DOHH2 (cell line): ENCODE data around the gene SLC19A1.

Experiments
- H3F3A ChIP-seq: fragments of 200-600 bp; sonication (generic), shearing (Covaris generic); 2 replicates; pipeline ENCODE4 v1.6.0; 2016; ENCODE audit warnings: antibody characterized with exemption, mild to moderate bottlenecking; ENCODE audit not compliant: control insufficient read depth, insufficient read depth
- H3K27ac ChIP-seq: fragments of 200-600 bp; sonication (generic); 2 replicates; pipeline ENCODE4 v1.5.1; 2014; ENCODE audit warnings: low read depth, mild to moderate bottlenecking, low read length, moderate library complexity
- H3K27me3 ChIP-seq: fragments of 200-600 bp; sonication (generic); 2 replicates; pipeline ENCODE4 v1.6.1; 2014; ENCODE audit warnings: mild to moderate bottlenecking, low read length, mixed read lengths; ENCODE audit not compliant: control insufficient read depth
- H3K36me3 ChIP-seq: fragments of 200-600 bp; sonication (generic); 2 replicates; pipeline ENCODE4 v1.6.1; 2014; ENCODE audit warnings: mild to moderate bottlenecking, low read length, moderate library complexity, mixed read lengths; ENCODE audit not compliant: control insufficient read depth
- H3K4me1 ChIP-seq: fragments of 200-600 bp; sonication (generic); 2 replicates; pipeline ENCODE4 v1.6.1; 2014; ENCODE audit warnings: mild to moderate bottlenecking, low read length, mixed read lengths; ENCODE audit not compliant: control insufficient read depth
- H3K4me2 ChIP-seq: fragments of 200-600 bp; sonication (generic); 2 replicates; pipeline ENCODE4 v1.6.0; 2014; ENCODE audit warnings: mild to moderate bottlenecking, low read length, moderate library complexity
- H3K4me3 ChIP-seq: fragments of 200-600 bp; sonication (generic); 2 replicates; pipeline ENCODE4 v1.5.1; 2014; ENCODE audit warnings: mild to moderate bottlenecking, low read length, mixed read lengths
- H3K79me2 ChIP-seq: fragments of 200-600 bp; sonication (generic); 2 replicates; pipeline ENCODE4 v1.6.1; 2014; ENCODE audit warnings: mild to moderate bottlenecking, low read length, mixed read lengths; ENCODE audit not compliant: control insufficient read depth
- H3K9me2 ChIP-seq: fragments of 200-600 bp; sonication (generic); replicated peaks from 2 replicates; pipeline ENCODE4 v1.6.1; 2014; ENCODE audit warnings: mild to moderate bottlenecking, low read length, mixed read lengths; ENCODE audit not compliant: control insufficient read depth
- H3K9me3 ChIP-seq: fragments of 200-600 bp; sonication (generic); 2 replicates; pipeline ENCODE4 v1.6.1; 2014; ENCODE audit warnings: antibody characterized with exemption, low read length, mixed read lengths; ENCODE audit not compliant: control insufficient read depth, insufficient read depth
- H4K20me1 ChIP-seq: fragments of 200-600 bp; sonication (generic); 2 replicates; pipeline ENCODE4 v1.6.0; 2014; ENCODE audit warnings: low read depth, mild to moderate bottlenecking, antibody characterized with exemption, low read length, moderate library complexity; ENCODE audit not compliant: control insufficient read depth, insufficient read depth
- CTCF ChIP-seq: fragments of 200-600 bp; sonication (generic); IDR thresholded peaks from one replicate; pipeline ENCODE4 v1.5.1; 2014; ENCODE audit warnings: antibody characterized with exemption, mild to moderate bottlenecking, low read depth, low read length; ENCODE audit not compliant: poor library complexity, severe bottlenecking
- EZH2phosphoT487 ChIP-seq: fragments of 200-600 bp; sonication (generic); IDR thresholded peaks from 2 replicates; pipeline ENCODE4 v1.6.1; 2017; ENCODE audit warnings: borderline replicate concordance, mild to moderate bottlenecking, antibody characterized with exemption, low read length, moderate library complexity, mixed read lengths

SLC19A1 gene

DNA sequence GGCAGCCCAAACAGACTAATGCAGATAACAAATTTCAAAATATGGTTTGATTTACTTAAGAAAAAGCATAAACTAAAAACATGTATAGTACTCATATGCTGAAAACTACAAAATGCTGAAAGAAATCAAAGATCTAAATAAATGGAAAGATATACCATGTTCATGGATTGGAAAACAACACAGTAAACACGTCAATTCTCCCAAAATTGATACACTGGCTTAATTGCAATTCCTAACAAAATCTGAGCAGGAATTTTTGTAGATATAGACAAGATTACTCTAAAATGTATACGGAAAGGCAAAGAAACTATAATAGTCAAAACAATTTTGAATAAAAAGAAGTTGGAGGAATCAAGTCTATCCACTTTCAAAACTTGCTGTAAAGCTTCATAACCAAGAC, 21.0 kb downstream of the SLC19A1 start:
- H3K4me2 ChIP-seq = no peak overlapping the region
- no peaks in the 10 kb centered on the region for H3K9me2 ChIP-seq
- H3K9me3 ChIP-seq = peaks cover 39% of the 10 kb centered on the region
- peaks cover 28% of the 10 kb centered on the region for H3K79me2 ChIP-seq
- no peaks in the 10 kb centered on the region for H3F3A ChIP-seq
- H3K4me1 ChIP-seq = peaks cover 7% of the 10 kb centered on the region; the same call in 1 of the 2 replicates
- TF ChIP-seq CTCF = no peak
- TF ChIP-seq EZH2phosphoT487 = no peak
- H3K27me3 ChIP-seq = no peaks in the 10 kb centered on the region
- no peaks in the 10 kb centered on the region for H4K20me1 ChIP-seq
- H3K36me3 ChIP-seq = peaks cover 78% of the 10 kb centered on the region
- H3K4me3 ChIP-seq = no peak overlapping the region
- H3K27ac ChIP-seq = no peak overlapping the region

DNA sequence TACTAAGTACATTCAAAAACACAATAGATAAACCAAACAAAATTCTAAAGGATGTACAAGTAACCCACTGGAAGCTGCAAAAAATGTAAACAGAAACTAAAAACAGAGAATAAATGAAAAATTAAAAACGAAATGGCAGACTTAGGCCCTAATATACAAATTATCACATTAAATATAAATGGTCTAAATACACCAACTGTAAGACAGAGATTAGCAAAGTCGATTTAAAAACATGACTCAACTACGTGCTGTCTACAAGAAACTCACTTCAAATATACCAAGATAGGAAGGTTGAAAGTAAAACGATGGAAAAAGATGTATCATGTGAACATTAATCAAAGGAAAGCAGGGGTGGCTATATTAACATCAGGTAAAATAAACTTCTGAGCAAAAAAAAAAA, 23.1 kb downstream of the SLC19A1 start:
- Histone ChIP-seq H3K79me2 (peaks cover 28% of the 10 kb centered on the region), H3K9me2 (no peaks in the 10 kb centered on the region), H3K4me1 (peaks cover 7% of the 10 kb centered on the region; the same call in 1 of the 2 replicates), H3K9me3 (peaks cover 39% of the 10 kb centered on the region), H3K4me2 (no peak overlapping the region), H3K36me3 (peaks cover 73% of the 10 kb centered on the region), H3K27ac (no peak overlapping the region), H3K27me3 (no peaks in the 10 kb centered on the region), H4K20me1 (no peaks in the 10 kb centered on the region), H3F3A (no peaks in the 10 kb centered on the region), H3K4me3 (no peak overlapping the region)
- TF ChIP-seq EZH2phosphoT487 = no peak
- no peak for TF ChIP-seq CTCF

GRCh38 chr21:45518742-45519141, 23.5 kb downstream of the SLC19A1 start:
- H3K9me2 ChIP-seq = no peaks in the 10 kb centered on the region
- no peak overlapping the region for H3K27ac ChIP-seq
- no peaks in the 10 kb centered on the region for H3F3A ChIP-seq
- peaks cover 7% of the 10 kb centered on the region; the same call in 1 of the 2 replicates for H3K4me1 ChIP-seq
- peaks cover 71% of the 10 kb centered on the region for H3K36me3 ChIP-seq
- no peak overlapping the region for H3K4me3 ChIP-seq
- H4K20me1 ChIP-seq = no peaks in the 10 kb centered on the region
- H3K9me3 ChIP-seq = peaks cover 39% of the 10 kb centered on the region
- no peaks in the 10 kb centered on the region for H3K27me3 ChIP-seq
- H3K4me2 ChIP-seq = no peak overlapping the region
- H3K79me2 ChIP-seq = peaks cover 28% of the 10 kb centered on the region
- no peak for TF ChIP-seq EZH2phosphoT487
- TF ChIP-seq CTCF = no peak
